GM21619 (cell line): ENCODE data around the gene C6orf52.
"Not testable (repeated sequence)": the region's sequence is repeated elsewhere in the genome, so short reads cannot be mapped to it uniquely, and the experiment has no call there.

Experiments used
- ATAC-seq: cut with Tn5 transposase; IDR thresholded peaks from one replicate; pipeline ENCODE4 v1.9.1; 2021; ENCODE audit not compliant: unreplicated experiment

C6orf52 gene

DNA sequence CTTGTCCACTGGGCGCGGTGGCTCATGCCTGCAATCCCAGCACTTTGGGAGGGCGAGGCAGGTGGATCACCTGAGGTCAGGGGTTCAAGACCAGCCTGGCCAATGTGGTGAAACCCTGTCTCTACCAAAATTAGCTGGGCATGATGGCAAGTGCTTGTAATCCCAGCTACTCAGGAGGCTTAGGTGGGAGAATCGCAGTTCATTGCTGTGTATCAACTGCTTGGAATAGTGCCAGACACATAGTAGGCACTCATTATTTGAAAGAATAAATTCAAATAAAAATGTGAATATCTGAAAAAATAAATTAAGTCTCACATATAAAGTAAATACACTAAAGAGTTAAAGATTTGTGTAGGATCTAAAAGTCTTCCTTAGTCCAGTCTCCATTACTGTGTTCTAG is 2.2 kb upstream of the C6orf52 start:
- ATAC-seq: no peak

DNA sequence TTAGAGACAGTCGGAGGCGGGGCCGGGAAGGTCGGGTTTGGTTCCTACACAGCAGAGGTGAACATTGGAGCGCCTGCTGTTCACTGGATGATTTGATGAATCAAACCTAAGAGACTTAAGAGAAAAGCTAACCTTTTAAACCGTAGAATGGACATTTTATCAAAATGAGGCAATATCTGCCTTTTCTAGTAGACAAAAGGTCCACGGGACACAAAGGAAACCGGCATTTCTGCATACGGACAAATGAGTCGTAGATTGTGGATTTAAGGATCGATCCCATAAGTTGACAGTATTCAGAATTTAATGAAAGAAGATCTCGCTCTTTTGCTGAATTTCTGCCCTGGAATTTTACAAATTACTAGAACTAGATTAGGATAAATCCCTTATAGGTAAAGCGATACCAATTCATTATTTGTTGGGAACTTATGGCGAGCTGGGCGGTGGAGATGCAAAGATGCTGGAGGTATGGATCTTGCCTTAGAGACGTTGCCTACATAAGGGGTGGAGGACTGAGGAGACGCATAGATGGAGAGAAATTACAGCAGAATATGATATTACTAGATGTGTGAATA is 756 bp upstream of the C6orf52 start:
- no peak for ATAC-seq

DNA sequence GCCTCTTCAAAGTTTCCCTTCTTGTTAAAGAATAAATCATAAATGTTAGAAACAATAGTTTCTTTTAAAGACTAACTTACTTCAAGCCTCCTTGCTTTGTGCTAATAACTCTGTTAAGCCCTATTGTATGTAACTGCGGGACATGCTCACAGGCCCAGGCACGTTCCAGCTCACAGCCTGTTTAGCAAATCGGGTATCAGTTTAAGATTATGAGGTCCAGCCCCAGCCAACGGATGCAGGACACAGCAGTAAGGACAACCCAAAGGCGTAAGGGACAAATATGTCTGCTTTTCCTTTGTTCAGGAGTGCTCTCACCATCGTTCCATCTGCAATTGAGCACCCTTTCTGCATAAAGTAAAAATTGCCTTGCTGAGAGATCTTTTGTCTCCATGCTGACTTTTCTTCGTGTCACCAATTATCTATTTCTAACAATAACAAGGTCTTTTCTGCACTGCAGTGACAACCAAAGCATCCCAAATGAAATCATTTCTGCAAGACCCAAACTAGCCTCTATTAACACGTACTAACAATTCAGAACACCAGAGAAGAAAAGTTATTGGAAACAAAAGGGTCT is 1.4 kb downstream of the C6orf52 start:
- ATAC-seq: no peak

DNA sequence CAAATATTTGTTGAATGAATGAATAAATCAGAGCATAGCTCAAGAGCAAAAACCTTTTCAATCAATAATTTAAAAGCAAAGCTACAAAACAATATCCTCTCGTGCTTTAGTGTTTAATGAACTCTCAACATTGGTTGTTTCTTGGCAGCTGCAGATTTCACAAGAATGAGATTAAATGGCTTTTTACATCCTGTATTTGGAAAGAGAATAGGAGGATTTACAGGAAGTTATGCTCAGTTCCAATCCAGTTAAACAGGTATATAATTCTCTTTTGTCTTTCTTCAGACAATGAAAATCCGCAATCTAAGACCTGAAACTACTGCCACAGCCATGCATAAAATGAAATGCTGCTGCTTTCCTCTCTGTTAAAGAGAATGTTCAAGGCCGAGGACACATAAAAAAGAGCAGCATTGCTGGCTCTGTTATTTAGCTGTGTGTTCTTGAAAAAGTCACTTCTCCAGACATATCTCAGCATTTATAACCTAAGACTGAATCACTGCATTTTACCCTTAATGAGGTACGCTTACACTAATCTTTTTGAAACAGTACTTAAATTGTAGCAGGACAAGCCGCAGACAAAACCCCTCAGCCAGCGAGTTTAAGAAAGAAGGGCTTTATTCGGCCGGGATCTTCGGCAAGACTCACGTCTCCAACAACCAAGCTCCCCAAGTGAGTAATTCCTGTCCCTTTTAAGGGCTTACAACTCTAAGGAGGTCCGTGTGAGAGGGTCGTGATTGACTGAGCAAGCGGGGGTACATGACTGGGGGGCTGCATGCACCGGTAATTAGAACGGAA is 3.6 kb downstream of the C6orf52 start:
- ATAC-seq: no peak

DNA sequence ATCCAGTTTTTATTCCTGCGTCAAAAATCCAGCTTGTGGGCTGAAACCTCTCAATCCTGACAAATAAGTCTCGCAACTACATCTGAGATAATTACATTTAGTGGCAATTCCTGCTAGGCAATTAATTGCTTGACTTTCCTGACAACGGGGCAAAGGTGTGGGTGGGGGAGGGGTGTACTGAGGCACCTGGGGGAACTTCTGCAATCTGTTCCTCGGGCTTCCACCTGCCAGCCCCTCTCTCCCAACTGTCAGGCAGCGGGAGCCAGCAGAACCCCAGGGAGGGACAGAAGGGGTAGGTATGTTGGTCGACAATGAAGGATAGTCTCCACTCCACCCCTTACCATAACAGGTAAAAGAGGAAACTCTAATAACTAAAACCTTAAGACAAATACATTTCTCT is 6.8 kb downstream of the C6orf52 start:
- no peak for ATAC-seq

DNA sequence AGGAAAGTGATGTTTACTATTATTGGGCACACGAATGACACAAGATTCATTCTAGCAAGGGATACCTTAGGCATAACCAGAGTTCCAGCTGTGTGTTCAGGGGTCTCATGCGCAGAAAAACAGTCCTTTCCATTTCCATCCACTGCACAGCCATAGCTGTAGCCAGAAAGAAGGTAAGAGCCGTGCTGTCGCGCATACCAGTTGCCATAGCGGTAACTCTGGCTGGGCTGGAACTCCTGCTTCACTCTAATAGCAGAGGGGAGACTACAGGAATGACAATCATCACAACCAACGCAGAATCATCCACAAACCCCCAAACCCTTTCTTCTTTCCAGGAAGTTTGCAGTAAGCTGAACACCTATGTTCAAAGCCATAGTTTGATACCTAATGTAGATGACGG is 7.5 kb downstream of the C6orf52 start:
- no peak for ATAC-seq

DNA sequence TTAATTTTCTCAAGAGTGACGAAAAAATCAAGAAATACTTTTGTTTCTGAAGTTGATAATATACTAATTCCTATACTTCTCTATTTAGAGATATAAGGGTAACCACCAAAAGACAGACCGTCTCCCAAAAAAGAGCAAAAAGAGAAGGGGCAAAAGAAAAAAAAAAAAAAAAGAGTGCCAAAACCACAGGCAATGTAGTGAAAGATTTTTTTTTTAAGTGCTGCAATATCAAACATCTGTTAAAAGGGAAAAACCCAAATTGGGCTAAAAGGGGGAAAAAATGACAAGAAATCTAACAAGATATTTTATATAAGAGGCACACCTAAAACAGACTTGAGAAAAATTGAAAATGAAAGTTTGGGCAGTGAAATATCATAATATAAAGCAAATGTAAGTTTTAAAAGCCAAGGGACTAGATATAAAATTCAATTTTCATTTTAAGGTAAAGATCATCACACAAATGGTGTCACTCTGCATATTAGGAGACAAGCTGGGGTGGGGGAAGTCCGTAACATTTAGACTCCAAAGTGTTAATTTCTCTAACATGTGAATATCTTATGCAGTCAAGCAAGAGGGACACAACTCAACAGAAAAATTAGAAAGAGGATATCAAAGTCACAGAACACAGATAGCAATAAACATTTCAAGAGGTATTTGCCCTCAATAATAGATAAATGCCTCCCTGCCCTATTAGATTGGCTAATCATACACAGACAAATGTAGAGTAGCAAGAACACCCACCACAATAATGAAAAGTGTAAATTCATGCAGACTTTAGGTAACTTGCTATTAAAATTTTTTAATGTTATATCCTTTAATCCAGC is 9.1 kb downstream of the C6orf52 start:
- no peak for ATAC-seq

DNA sequence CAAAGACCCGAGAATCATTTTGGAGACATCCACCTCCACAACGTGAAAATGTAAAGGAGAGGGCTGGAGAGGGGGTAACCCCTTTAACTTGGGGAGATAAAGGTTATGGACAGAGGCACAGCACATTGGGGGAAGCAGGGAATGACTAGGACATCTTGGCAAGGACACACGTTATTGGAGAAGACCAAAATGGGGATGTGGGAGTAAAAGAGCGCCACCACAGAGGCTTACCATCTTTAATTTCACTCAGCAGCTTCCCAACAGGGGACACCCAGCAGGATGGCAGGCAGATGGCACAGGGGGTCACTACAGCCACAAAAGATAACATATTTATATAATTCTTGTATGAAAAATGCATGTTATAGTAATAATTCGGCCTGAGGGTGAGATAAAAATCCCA is 9.8 kb downstream of the C6orf52 start:
- ATAC-seq: no peak

DNA sequence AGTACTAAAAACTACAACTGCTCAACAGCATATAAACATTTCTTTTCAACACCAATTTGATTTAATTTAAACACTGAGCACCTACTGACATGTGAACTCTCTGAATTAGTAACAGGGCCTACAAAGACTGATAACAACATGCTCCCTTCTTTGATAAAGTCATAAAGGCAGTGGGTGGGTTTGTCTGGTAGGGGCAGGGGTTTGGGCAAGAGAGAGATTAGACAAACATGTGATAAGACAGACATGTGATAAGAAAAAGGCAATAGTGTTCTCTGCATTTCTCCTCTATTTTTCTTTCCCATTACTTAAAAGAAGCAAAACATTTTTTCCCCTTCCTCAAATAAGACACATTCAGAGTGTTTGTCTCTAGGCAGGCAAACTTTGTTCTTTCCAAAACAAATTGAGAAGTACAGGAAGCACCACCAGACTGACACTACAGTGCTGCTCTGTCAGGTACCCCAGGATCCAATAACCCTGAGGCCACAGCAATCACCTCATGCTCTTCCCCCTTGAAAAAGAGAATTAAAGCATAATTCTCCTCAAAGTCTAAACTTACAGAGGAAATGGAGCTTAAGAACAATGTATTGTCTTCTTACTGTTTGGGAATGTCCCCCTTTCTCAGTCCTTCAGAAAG is 11.9 kb downstream of the C6orf52 start:
- ATAC-seq: no peak

DNA sequence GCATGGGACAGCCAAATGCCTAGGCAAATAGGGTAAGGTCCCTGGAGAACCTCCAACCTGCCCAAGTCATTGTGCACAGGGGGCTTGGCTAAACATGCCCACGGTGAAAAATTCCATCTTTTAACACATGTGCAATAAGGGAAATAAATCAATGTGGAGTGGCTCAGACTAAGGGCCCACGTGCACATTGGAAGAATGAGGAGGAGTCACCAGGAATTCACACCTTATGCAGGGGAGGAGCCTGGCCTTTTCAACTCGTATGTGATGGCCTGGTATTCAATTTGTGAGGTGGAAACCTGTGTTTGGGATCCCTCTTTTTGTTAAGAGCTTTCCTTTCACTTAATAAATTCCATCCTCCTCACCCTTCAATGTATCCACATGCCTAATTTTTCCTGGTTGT is 12.6 kb downstream of the C6orf52 start:
- no peak for ATAC-seq

DNA sequence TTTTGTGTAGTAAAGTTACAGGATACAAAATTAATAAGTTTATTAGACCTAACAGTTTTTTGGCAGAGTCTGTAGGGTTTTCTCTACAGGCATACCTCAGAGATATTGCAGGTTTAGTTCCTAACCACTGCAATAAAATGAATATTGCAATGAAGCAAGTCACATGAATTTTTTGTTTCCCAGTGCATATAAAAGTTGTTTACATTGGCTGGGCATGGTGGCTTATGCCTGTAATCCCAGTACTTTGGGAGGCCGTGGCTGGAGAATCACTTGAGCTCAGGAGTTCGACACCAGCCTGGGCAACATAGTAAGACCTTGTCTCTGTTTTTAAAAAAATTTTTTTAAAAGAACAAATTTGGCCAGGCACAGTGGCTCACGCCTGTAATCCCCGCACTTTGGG is 16.0 kb downstream of the C6orf52 start:
- no peak for ATAC-seq

DNA sequence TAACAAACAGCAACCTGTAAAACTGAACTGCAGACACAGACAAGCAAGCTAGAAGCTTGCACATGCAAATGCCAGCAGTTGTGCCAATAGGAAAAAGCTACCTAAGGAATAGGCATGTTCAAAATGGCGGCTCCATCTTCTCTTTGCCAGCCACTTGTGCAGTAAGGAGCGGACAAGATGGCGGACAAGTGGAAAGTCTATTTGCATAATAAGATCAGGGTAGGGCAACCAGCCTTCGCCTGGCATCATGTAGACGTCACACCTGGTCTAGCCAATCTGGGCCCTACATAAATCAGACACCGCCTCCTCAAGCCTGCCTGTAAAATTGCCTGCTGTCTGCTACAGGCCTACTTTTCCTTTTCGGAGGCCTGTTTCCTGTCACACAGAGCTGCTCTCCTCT is 18.0 kb downstream of the C6orf52 start:
- ATAC-seq: no peak

DNA sequence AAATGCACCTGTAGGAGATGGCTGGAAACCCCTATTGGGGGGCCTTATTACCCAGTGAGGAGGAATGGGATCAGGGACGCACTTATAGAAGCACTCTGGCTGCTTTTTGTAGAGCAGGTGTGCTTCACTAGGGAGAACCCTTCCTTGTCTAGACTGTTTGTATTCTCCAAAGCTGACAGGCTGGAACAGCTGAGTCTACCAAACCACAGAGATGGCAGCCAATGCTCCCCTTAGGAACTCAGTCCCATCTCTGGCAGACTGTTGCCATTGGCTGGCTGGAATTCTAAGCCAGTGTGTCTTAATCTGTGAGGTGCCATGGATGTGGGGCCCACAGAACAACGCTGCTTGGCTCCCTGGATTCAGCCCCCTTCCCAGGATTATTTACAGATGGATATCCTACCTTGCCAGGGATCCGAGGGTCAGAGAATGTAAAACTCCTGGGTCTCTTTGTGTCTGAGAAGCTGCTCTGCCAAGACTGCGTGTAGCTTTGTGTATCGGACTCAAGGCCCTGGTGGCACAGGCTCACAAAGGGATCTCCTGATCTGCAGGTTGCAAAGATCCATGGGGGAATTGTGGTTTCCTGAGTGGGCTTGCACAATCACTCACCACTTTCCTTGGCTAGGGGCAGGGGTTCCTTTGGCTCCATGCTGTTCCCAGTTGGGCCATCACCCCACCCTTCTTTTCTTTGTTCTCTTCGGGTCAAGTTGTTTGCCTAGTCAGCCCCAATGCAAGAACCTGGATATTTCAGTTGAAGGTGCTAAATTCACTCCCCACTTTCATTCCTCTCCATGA is 26.1 kb downstream of the C6orf52 start:
- ATAC-seq: no peak

DNA sequence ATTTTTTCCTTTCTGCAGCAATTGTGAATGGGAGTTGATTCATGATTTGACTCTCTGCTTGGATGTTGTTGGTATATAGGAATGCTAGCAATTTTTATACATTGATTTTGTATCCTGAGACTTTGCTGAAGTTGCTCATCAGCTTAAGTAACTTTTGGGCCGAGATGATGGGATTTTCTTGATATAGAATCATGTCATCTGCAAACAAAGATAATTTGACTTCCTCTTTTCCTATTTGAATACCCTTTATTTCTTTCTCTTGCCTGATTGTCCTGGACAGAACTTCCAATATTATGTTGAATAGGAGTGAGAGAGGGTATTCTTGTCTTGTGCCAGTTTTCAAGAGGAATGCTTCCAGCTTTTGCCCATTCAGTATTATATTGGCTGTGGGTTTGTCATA is 28.8 kb downstream of the C6orf52 start:
- not testable (repeated sequence) for ATAC-seq

DNA sequence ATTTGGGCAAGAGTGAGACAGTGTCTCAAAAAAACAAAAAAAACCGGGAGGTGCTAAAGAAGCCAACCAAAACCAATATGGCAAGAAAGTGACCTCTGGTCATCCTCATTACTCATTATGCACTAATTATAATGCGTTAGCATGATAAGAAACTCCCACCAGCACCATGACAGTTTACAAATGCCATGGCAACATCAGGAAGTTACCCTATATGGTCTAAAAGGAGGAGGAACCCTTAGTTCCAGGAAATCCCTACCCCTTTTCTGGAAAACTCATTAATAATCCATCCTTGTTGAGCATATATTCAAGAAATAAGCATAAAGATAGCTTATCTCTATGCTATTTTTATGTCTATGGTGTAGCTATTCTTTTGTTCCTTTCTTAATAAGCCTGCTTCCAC is 31.7 kb downstream of the C6orf52 start:
- no peak for ATAC-seq

DNA sequence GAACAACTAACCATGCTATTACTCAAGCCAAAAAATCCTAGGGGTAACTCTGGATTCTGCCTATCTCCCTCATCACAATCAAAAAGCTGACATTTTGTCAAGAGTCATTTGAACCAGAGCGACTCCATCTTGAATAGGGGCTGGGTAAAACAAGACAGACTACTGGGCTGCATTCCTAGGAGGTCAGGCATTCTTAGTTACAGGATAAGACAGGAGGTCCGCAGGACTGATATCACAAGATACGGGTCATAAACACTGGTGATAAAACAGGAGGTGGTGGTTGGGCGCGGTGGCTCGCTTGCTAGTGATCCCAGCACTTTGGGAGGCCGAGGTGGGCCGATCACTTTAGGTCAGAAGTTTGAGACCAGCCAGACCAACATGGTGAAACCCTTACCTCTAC is 32.2 kb downstream of the C6orf52 start:
- ATAC-seq: no peak

DNA sequence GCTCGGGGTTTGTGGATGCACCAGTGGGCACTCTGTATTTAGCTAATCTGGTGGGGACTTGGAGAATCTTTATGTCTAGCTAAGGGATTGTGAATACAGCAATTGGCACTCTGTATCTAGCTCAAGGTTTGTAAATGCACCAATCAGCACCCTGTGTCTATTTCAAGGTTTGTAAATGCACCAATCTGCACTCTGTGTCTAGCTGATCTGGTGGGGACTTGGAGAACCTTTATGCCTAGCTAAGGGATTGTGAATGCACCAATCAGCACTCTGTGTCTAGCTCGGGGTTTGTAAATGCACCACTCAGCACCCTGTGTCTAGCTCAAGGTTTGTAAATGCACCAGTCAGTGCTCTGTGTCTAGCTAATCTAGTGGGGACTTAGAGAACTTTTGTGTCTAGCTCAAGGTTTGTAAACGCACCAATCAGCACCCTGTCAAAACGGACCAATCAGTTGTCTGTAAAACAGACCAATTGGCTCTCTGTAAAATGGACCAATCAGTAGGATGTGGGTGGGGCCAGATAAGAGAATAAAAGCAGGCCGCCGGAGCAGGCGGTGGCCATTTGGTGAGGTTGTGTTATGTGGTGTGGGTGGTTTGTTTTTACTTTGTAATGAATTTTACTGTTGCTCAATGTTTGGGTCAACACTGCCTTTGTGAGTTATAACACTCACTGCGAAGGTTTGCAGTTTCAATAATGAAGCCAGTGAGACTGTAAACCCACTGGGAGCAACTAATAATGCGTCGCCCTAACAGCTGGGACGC is 33.8 kb downstream of the C6orf52 start:
- not testable (repeated sequence) for ATAC-seq

DNA sequence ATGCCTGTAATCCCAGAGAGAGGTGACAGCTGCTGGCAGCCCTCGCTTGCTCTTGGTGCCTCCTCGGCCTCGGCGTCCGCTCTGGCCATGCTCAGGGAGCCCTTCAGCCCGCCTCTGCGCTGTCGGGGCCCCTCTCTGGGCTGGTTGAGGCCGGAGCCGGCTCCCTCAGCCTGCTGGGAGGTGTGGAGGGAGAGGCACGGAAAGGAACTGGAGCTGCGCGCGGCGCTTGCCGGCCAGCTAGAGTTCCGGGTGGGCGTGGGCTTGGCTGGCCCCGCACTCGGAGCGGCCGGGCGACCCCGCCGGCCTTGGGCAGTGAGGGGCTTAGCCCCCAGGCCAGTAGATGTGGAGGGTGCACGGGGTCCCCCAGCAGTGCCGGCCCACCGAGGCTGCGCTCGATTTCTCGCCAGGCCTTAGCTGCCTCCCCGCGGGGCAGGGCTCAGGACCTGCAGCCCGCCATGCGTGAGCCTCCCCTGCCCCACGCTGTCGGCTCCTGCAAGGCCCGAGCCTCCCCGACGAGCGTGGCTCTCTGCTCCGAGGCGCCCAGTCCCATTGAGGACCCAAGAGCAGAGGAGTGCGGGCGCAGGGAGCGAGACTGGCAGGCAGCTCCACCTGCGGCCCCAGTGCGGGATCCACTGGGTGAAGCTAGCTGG is 34.6 kb downstream of the C6orf52 start:
- no peak for ATAC-seq
